ENCODE data around the gene NOP10. TPM values are rescaled to one million over a fixed set of nuclear protein-coding genes. Genes with fewer than 3 reads are reported as not detected.
"Not testable (repeated sequence)": the region's sequence is repeated elsewhere in the genome, so short reads cannot be mapped to it uniquely, and the experiment has no call there.

NOP10 gene
- total RNA-seq, 1 experiment from 2014 or later, result 312 TPM

DNA sequence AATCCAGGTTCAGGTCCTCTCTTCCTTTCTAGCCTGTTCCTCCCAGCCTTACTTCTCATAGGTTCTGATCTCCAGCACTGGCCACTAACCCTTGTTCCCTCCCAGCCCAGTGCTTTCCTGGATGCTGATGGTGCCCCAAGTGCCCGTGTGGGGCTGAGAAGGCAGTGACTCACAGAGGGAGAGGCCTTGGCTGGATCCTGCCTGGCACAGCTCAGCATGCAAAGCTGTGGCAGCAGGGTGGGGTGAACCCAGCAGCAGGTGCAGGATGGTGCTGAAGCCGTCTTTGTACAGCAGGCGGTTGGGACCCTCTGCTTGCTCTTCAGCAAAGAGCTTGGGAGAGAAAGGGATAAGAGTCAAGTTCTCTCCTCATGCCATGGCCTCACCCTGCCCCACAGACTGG lies 16.5 kb upstream of the NOP10 start:
- DNase-seq (ENCODE audit: extremely low read depth, low read depth), result no peak

DNA sequence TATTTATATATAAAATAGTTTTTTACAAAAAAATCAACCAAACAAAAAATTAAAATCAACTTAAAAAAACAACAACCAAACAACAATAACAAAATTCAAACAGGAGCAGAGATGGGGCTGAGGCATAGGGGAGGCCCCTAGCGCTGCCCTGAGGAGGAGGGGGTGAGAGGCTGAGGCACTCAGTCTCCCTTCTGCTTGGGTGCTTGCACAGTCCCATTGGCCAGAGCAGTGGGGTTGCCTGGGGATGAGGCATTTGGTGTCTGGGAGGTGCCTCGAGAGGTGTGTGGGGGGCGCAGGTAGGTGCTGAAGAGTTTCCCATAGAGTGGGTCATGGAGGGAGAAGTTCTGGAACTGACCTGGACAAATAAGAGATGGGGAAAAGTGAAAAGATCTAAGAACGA lies 16.0 kb upstream of the NOP10 start:
- DNase-seq (ENCODE audit: extremely low read depth, low read depth), result no peak

DNA sequence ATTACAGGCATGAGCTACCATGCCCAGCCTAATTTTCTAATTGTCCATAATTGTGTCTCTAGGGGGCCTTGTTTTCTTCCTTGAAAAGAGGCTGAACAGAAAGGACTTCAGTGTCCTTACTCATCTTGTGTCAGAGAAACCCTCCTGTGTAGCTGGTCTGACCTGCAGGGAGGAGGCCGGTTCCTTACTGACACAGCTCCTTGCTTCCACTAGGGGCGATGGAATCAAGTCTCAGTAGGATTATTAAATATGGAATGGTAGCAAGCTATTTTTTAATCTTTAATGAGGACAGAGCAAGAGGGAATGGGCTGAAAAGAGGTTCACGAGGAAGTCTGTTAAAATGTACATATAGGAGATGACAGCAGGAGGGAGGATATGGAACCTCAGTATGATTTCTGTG lies 15.4 kb upstream of the NOP10 start:
- DNase-seq (ENCODE audit: extremely low read depth, low read depth), result no peak

DNA sequence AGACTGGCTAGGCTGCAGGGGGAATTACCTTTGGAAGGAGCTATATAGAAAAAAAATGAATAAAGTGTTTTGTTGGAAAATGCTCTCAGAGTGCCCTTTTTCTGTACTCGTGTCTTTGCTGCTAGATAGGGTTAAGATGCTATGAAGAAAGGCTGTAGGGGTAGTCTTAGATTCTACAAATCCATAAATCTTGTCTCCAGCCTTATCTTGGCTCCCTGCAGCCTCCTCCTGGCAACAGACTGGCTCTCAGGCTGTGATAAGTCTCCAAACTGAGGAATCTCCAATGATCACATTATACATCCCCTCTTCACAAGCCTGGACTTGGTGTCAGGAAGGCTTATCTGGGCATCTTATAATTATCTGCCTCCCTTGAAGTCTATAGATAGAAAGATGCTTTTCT lies 14.7 kb upstream of the NOP10 start:
- no peak for DNase-seq (ENCODE audit: extremely low read depth, low read depth)

DNA sequence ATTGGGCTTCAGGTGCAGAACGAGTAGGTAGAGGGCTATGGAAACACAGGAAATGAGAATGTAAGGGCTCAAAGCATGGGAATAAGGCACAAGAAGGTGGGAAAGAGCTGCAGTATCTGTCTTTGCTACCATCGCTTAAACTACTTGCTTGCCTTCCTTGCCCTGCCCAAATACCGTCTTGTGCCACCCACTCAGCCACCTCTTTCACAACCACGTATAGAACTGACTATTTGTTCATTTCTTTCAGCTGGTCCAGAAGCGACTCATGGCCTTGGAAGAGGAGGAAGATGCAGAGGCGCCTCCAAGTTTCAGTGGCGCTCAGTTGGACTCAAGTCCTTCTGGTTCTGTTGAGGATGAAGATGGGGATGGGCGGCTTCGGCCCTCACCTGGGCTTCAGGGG lies 12.3 kb upstream of the NOP10 start:
- DNase-seq (ENCODE audit: extremely low read depth, low read depth), result no peak

DNA sequence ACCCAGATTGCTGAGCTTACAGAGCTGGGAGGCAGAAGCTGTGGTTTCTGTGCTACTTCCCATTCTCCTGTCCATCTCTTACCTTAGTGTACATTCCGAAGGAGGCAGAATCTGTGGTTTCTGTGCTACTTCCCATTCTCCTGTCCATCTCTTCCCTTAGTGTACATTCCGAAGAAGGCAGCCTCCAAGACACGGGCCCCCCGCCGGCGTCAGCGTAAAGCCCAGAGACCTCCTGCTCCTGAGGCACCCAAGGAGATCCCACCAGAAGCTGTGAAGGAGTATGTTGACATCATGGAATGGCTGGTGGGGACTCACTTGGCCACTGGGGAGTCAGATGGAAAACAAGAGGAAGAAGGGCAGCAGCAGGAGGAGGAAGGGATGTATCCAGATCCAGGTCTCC lies 11.3 kb upstream of the NOP10 start:
- DNase-seq (ENCODE audit: extremely low read depth, low read depth), result no peak

DNA sequence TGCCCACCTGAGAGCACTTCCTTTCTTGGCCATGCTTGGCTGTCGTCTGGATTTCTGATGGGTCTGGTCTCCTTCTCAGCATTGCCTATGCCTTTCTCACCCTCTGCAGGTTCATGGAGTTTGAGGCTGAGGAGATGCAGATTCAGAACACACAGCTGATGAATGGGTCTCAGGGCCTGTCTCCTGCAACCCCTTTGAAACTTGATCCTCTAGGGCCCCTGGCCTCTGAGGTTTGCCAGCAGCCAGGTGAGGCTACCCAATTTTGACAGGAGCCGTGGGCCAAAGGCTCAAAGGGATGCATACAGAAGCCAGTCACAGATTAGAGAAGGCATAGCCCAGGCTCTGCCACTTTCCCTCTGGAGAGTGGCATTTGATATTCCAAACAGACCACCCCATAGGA lies 10.7 kb upstream of the NOP10 start:
- DNase-seq (ENCODE audit: extremely low read depth, low read depth), result no peak

DNA sequence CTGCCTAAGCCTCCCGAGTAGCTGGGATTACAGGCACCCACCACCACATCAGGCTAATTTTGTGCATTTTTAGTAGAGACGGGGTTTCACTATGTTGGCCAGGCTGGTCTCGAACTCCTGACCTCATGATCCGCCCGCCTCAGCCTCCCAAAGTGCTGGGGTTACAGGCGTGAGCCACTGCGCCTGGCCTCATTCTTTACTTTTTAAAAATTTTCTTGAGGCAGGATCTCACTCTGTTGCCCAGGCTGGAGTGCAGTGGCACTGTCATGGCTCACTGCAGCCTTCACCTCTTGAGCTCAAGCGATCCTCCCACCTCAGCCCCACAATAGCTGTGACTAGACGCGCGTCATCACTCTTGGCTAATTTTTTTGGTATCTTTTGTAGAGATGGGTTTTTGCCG lies 10.1 kb upstream of the NOP10 start:
- DNase-seq (ENCODE audit: extremely low read depth, low read depth), result not testable (repeated sequence)

DNA sequence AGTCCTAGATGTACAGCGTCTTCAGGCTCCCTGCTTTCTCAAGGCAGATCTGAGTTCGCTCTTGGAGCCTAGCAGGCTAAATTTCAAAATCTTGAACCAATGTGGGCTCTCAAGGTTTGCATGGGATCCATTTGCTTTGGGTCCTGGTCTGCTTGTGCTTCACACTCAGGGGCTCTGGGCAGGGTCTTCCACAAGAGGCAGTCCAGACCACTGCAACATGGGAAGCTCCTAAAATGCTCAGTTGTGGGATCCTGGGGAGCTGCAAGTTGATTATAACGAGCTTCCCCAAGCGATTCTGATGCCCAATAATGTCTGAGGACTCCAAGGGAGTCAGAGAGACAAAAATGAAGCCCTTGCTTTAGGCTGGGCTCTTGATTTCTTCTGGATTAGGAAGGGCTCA lies 6.8 kb upstream of the NOP10 start:
- DNase-seq (ENCODE audit: extremely low read depth, low read depth), result no peak

DNA sequence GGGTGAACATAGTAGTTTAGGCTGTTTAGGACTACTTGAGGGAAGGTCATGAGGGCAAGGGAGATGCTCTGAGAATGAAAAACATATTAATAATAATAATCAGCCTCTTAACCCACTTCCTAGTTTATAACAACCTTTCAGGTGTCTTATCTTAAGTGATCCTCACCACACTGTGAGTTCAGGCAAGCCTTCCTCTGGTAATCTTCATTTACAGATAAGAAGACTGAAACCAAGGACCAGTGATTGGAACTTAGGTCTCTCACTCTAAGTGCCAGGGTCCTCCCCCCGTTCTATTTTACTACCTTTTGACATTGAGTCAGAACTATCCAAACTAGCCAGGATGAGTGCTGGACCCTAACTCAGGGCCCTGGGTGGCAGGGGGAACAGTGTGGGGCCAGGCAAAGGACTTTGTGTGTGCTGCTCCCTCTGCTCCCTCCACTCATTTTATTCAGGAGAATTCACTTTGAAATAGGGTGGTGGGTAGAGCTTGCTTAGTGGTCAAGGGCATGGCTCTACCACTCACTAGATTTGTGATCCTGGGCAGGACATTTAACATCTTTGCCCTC lies 5.9 kb upstream of the NOP10 start:
- DNase-seq (ENCODE audit: extremely low read depth, low read depth), result no peak

DNA sequence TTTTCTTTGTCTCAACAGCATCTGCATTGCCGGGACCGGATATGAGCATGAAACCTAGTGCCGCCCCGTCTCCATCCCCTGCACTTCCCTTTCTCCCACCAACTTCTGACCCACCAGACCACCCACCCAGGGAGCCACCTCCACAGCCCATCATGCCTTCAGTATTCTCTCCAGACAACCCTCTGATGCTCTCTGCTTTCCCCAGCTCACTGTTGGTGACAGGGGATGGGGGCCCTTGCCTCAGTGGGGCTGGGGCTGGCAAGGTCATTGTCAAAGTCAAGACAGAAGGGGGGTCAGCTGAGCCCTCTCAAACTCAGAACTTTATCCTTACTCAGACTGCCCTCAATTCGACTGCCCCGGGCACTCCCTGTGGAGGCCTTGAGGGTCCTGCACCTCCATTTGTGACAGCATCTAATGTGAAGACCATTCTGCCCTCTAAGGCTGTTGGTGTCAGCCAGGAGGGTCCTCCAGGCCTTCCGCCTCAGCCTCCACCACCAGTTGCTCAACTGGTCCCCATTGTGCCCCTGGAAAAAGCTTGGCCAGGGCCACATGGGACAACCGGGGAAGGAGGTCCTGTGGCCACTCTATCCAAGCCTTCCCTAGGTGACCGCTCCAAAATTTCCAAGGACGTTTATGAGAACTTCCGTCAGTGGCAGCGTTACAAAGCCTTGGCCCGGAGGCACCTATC lies 5.2 kb upstream of the NOP10 start:
- DNase-seq (ENCODE audit: extremely low read depth, low read depth), result no peak

DNA sequence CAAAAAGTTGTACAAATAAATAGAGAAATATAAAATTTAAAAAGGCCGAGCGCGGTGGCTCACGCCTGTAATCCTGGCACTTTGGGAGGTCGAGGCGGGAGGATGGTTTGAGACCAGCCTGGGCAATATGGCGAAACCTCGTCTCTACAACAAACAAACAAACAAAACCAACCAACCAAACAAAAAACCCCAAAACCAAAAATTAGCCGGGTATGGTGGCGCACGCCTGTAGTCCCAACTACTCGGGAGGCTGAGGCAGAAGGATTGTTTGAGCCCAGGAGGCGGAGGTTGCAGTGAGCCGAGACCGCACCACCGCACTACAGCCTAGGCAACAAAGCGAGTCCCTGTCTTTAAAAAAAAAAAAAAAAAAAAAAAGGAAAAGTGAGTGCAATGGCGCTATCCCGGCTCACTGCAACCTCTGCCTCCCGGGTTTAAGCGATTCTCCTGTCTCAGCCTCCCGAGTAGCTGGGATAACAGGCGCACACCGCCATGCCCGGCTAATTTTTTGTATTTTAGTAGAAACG lies 661 bp downstream of the NOP10 start:
- DNase-seq (ENCODE audit: extremely low read depth, low read depth), result not testable (repeated sequence)

DNA sequence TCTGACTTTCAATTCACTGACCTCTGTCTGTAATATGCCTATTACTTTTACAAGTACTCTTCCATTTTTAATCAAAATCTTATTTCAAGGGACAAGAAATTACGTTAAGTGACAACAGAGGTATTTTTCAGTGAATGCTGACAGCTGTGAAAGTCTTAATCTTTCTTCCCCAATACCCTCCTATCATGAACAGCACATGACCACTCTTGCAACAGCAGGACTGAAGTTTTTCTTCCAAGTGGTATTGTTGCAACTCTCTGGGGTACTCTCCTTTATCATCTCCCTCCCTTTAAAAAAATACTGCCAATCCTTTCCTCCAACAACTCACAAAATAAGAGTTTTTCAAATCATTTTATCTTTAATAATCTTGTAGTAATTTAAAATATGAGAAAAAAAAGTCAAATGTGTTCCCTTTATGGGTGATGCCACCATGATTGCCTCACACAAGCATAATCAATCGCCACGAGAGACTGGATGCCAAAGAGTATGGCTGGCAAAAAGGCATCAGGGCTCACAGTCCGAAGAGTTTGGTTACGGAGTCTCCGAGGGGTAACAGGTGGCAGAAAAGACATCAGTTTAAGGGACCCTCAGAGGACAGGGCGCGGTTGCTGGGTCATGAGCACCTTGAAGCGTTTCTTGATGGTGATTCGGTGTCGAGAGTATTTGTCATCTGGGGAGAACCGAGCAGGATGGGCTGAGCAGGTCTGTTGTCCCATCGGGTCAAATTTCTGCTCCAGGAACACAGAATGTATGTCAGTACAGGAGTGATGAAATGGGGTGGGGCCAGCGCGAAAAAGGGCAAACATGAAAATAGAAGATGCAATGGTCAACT lies 1.3 kb downstream of the NOP10 start:
- no peak for DNase-seq (ENCODE audit: extremely low read depth, low read depth)

DNA sequence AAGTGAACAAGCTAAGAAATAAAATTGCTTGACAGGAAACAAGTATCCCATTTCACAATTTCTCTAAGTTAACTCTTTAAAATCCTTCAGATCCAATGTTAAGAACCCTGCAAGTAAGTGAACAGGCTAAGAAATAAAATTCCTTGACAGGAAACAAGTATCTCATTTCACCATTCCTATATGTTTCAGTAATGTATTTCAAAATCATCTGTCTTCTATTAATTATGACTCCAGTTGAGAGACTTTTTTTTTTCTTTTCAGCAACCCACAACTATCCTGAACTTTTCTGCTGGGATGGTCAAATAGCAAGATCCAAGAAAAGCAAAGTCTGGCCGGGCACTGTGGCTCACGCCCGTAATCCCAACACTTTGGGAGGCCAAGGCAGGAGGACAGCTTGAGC lies 3.0 kb downstream of the NOP10 start:
- no peak for DNase-seq (ENCODE audit: extremely low read depth, low read depth)

DNA sequence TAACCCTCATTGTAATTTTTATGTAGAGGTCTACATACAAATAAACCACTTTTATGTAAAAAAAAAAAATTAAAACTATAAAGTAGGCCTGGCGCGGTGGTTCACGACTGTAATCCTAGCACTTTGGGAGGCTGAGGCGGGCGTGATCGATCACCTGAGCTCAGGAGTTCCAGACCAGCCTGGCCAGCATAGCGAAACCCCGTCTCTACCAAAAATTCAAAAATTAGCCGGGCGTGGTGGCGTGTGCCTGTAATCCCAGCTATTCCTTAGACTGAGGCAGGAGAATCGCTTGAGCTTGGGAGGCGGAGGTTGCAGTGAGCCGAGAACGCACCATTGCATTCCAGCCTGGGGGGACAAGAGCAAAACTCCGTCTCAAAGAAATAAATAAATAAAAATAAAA lies 4.6 kb downstream of the NOP10 start:
- no peak for DNase-seq (ENCODE audit: extremely low read depth, low read depth)

DNA sequence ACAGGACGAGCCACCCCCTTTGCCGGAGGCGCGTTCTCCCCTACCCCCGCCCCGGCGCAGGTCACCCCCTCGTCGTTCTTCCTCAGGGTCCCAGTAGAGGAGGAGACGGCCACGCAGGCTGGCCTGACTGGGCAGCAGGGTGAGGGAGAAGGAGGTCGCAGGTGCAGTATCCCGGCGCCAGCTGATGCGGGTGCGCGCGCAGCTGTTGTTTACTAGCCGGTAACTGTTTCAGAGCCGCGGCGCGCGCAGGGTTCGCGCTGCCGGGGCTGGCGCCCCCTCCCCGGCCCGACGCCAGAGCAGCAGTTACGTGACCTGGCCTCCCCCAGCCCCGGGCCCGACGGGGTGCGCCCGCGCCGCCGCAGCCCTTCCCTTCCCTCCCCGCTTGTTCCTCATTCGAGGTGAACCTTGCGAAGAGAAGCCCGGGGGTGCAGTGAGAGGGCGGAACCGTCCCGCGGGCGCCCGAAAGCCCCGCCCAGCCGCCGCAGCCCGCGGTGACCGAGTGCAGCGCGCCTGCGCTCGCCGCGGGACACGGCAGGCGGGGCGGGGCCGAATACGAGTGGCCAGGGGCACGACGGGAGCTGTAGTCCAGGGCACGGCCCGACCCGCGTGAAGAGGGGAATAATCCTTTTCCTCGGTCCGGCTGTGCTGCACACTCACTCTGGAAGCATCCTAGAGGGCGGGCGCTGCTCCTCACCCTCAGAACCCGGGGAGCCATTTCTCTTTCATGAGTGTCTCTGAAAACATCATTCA lies 5.2 kb downstream of the NOP10 start, which contains the start of gene SLC12A6:
TSS of gene SLC12A6 (minus strand) at position 225 of the 750 bp plus-strand sequence. CDS start 1,101 bp downstream, outside the sequence.
- DNase-seq (ENCODE audit: extremely low read depth, low read depth), result peak; percentile 81

DNA sequence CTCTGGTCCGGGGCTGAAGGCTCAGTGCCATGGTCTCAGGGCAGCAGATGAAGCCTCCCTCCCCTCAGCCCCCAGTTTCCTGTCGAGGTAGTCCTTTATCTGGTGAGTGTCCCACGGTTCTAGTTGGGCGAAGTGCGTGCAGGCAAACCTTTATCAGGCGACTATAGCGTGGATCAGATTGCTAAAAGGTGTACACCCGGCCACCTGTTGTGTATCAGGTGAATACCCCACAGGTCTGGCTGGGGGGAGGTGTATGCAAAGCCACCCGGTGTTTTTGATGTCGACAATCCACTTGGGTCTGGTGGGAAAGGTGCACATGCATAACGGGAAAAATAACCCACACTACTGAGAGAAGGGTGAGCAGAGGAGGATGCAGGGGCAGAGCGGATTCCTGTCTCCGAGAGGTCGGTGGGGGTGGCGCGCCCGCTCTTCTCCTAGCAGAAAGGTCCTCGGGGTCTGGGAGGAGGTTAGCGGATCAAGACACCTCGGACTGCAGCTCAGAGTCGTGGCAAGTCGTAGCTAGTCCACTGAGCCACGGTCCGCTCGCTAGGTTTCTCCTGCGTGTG lies 5.9 kb downstream of the NOP10 start:
- DNase-seq (ENCODE audit: extremely low read depth, low read depth), result no peak

DNA sequence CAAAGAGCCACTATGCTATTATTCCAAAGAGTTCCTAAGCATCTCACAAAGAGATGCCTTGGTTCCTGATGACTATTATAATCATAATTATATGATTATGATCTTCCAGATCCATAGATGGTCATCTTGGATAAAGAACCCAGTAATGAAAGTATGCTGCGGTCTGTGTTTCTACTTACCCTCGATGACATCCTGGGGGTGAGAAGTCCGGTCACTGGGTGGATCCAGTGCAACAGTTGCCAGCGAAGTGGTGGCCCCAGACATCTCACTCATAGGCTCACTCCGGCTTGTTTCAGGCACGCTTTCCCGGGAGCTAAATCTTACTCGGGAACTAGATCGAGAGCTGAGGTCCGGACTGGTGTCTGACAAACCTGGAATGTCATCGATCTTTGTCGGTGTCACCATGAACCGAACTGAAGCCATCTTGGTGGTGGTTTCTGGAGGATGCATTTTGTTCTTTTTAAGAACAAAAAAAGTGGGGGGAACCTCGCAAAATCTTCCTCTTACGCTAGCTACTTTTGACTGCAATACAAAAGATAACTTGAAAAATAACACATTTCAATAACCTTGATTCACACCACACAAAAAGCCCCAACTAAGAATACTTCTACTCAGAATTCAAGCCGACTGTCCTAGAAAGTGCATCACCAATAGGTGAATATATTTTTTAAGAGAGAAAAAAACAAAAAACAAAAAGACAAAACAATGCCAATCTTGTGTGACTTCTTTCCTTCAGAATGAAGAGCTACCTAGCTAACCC lies 6.5 kb downstream of the NOP10 start:
- DNase-seq (ENCODE audit: extremely low read depth, low read depth), result no peak

DNA sequence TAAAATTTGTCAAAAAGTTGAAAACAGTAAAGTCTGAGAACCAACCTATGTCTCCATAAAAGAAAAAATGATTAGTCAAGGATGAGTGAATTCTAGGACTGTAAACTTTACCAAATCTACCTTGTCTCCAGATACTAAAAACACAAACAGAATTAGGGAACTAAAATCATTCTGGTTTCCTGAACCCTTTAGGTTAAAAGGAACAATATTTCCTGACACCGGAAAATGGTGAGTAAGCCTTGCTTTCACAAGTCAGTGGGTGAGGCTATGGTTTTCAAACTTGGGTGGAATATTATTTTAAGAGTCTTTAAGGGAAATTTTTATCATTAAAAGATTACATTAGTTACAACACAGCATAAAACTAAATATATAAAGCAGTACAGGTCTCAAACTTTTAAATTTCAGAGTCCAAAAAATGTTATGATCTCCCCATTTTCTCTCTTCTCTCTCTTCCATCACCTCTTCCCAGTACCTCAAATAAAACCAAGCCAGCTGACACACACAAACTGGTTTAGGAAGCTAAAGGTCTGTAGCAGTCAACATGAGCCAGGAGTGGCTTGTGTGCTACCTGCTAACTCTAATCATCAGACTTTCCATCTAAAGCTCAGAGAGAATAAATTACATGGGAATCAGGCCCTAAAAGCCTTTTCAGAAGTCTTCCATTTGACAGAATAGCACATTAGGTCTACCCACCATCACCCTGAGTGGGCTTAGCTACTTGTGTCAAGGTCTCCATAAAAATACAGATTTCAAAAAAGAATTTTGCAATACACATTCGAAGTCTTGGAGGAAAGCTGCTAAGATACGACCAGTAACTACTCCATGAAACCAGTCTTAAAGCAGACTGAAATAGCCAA lies 7.5 kb downstream of the NOP10 start:
- DNase-seq (ENCODE audit: extremely low read depth, low read depth), result no peak
